ENCODE data around the gene KLHL28. TPM values are rescaled to one million over a fixed set of nuclear protein-coding genes. Genes with fewer than 3 reads are reported as not detected.

Gene KLHL28
- total and polyA plus RNA-seq, 12 donors = 1.7 to 15.4 (median 12.8) TPM

DNA sequence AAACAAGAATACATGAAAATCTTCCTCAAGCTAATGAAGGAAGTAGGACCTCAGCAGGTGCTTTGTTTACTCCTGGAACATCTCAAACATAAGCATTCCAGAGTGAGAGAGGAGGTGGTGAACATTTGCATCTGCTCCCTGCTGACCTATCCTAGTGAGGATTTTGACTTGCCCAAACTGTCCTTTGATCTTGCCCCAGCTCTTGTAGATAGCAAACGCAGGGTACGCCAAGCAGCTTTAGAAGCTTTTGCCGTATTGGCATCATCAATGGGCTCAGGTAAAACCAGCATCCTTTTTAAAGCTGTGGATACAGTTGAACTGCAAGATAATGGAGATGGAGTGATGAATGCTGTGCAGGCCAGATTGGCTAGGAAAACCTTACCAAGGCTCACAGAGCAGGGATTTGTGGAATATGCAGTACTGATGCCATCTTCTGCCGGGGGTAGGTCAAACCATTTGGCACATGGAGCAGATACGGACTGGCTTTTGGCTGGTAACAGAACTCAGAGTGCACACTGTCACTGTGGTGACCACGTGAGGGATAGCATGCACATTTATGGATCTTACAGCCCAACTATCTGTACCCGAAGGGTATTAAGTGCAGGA, 2.1 kb upstream of the KLHL28 start:
- H3K4me3 ChIP-seq = peak overlapping the region; percentile 23 to 95 (median 84)
- peaks cover 0 to 79% (median 63%) of the 10 kb centered on the region in 9 donors for H3K4me1 ChIP-seq
- peak in 2 of 8 donors; percentile 15 to 18 for ATAC-seq
- H3K27me3 ChIP-seq = no peaks in the 10 kb centered on the region
- TF ChIP-seq, protein P1, sequence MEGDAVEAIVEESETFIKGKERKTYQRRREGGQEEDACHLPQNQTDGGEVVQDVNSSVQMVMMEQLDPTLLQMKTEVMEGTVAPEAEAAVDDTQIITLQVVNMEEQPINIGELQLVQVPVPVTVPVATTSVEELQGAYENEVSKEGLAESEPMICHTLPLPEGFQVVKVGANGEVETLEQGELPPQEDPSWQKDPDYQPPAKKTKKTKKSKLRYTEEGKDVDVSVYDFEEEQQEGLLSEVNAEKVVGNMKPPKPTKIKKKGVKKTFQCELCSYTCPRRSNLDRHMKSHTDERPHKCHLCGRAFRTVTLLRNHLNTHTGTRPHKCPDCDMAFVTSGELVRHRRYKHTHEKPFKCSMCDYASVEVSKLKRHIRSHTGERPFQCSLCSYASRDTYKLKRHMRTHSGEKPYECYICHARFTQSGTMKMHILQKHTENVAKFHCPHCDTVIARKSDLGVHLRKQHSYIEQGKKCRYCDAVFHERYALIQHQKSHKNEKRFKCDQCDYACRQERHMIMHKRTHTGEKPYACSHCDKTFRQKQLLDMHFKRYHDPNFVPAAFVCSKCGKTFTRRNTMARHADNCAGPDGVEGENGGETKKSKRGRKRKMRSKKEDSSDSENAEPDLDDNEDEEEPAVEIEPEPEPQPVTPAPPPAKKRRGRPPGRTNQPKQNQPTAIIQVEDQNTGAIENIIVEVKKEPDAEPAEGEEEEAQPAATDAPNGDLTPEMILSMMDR (IDR thresholded peaks at IDR 0.05) = no peak
- peak overlapping the region in 2 of 10 donors; percentile 26 to 86 for H3K27ac ChIP-seq
- DNase-seq = peak in 1 of 2 donors; percentile 28
- 8 to 18% methylated on average over 7 of the region's 7 CpGs for WGBS, 2 donors
- H3K9me3 ChIP-seq = no peaks in the 10 kb centered on the region
- intact Hi-C loops (cut with DNase I) = loop anchor here in 7 of 10 donors (2.0 to 10.0 kb wide), 10 partner anchors 52 to 291 kb away; partner anchors contain the start of genes PRPF39 (in 4 of the 7), FANCM (in 3 of the 7), MIS18BP1 (in 3 of the 7) and FKBP3 (in 2 of the 7)
- no peaks in the 10 kb centered on the region for H3K36me3 ChIP-seq

DNA sequence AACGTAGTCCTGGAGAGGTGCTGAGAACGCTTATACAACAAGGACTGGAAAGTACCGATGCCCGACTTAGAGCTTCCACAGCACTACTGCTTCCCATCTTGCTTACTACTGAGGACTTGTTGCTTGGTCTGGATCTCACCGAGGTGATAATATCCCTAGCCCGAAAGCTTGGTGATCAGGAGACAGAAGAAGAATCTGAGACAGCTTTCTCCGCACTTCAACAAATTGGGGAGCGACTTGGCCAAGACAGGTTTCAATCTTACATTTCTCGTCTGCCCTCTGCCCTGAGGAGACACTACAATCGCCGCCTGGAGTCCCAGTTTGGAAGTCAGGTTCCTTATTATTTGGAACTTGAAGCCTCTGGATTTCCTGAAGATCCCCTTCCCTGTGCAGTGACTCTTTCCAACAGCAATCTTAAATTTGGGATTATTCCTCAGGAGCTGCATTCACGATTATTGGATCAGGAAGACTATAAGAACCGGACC, 1.3 kb upstream of the KLHL28 start:
- Histone ChIP-seq H3K9me3 (no peaks in the 10 kb centered on the region), H3K27me3 (no peaks in the 10 kb centered on the region), H3K4me1 (peaks cover 0 to 83% (median 70%) of the 10 kb centered on the region in 9 donors), H3K27ac (peak overlapping the region in 9 of 10 donors; percentile 82 to 96 (median 88)), H3K4me3 (peak overlapping the region; percentile 50 to 98 (median 84)), H3K36me3 (no peaks in the 10 kb centered on the region)
- 6 to 9% methylated on average over 13 of the region's 13 CpGs for WGBS, 2 donors
- DNase-seq (no peak), ATAC-seq (no peak)
- intact Hi-C loops (cut with DNase I) = loop anchor here in 7 of 10 donors (2.0 to 10.0 kb wide), 10 partner anchors 51 to 292 kb away; partner anchors contain the start of genes PRPF39 (in 4 of the 7), FANCM (in 3 of the 7), MIS18BP1 (in 3 of the 7) and FKBP3 (in 2 of the 7)
- TF ChIP-seq, protein P1 (IDR thresholded peaks at IDR 0.05) = no peak

DNA sequence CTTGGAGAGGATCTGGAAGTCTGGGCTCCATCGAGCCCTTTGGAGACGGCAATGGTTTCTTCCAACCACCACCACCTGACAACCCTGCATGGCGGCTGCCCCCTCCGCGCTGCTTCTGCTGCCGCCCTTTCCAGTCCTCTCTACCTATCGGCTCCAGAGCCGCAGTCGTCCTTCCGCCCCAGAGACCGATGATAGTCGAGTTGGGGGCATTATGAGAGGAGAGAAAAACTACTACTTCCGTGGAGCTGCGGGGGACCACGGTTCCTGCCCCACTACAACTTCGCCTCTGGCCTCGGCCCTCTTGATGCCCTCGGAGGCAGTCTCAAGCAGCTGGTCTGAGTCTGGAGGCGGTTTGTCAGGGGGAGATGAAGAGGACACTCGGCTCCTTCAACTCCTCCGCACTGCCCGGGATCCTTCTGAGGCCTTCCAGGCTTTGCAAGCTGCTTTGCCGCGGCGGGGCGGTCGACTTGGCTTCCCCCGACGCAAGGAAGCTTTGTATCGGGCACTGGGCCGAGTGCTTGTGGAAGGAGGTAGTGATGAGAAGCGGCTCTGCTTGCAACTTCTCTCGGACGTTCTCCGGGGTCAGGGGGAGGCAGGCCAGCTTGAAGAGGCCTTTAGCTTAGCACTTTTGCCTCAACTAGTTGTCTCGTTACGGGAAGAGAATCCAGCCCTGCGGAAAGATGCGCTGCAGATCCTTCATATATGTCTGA, 742 bp upstream of the KLHL28 start:
- H3K9me3 ChIP-seq = no peaks in the 10 kb centered on the region
- no peaks in the 10 kb centered on the region for H3K36me3 ChIP-seq
- 0 to 2% methylated on average over 39 of the region's 39 CpGs for WGBS, 2 donors
- DNase-seq = peak; percentile 58 to 60
- H3K4me3 ChIP-seq = peak overlapping the region; percentile 50 to 98 (median 84)
- TF ChIP-seq, protein P1 (IDR thresholded peaks at IDR 0.05) = peak in 1 of 9 donors; percentile 6
- H3K27ac ChIP-seq = peak overlapping the region; percentile 2 to 96 (median 88)
- ATAC-seq = peak; percentile 30 to 75 (median 58)
- peaks cover 0 to 82% (median 71%) of the 10 kb centered on the region in 9 donors for H3K4me1 ChIP-seq
- no peaks in the 10 kb centered on the region for H3K27me3 ChIP-seq
- intact Hi-C loops (cut with DNase I) = loop anchor here in 7 of 10 donors (1.0 to 10.0 kb wide), 11 partner anchors 50 to 292 kb away; partner anchors contain the start of genes PRPF39 (in 4 of the 7), FANCM (in 3 of the 7), FKBP3 (in 3 of the 7) and MIS18BP1 (in 3 of the 7)

DNA sequence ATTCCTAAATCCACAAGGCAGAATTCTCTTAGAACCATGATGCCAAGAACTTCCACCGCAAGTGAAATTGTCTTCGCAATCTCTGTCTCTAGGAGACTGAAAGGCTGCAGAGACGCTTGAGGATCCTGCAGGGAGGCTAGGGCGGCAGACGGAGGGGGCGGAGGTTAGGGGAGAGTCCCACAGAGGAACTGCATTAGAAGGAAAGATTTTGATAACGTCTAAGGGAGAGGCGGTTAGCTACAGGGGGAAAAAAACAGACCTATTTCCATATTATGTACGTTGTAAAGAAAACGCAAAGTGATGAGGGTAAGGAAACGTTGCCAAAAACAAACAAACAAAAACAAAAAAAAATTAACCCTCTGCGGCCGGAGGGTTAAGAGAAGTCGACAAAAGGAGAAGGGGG, 595 bp downstream of the KLHL28 start:
- peak overlapping the region; percentile 79 to 96 (median 88) for H3K27ac ChIP-seq
- peaks cover 0 to 72% (median 60%) of the 10 kb centered on the region in 9 donors for H3K4me1 ChIP-seq
- peak; percentile 25 to 71 (median 56) for ATAC-seq
- H3K27me3 ChIP-seq = no peaks in the 10 kb centered on the region
- WGBS, 2 donors = 0 to 1% methylated on average over 14 of the region's 14 CpGs
- TF ChIP-seq, protein P1 (IDR thresholded peaks at IDR 0.05) = no peak
- H3K4me3 ChIP-seq = peak overlapping the region; percentile 50 to 98 (median 84)
- H3K36me3 ChIP-seq = no peaks in the 10 kb centered on the region
- no peaks in the 10 kb centered on the region for H3K9me3 ChIP-seq
- DNase-seq = peak; percentile 48 to 49
- intact Hi-C loops (cut with DNase I) = loop anchor here in 7 of 10 donors (1.0 to 10.0 kb wide), 10 partner anchors 49 to 294 kb away; partner anchors contain the start of genes FANCM (in 4 of the 7), PRPF39 (in 4 of the 7), MIS18BP1 (in 3 of the 7) and FKBP3 (in 2 of the 7)
